ENCODE results near the gene SLC16A10.

- no peak for TF ChIP-seq CTCF (conservative IDR thresholded peaks at IDR 0.05; ENCODE audit: low read depth, low read length)
- TF ChIP-seq SMC3 (IDR thresholded peaks at IDR 0.05; ENCODE audit: low read depth, low read length) = no peak
- TF ChIP-seq POLR2A (IDR thresholded peaks at IDR 0.05; ENCODE audit: low read depth, low read length) = no peak
- TF ChIP-seq USF2 (IDR thresholded peaks at IDR 0.05; ENCODE audit: low read depth, low read length) = no peak
- TF ChIP-seq BHLHE40 (IDR thresholded peaks at IDR 0.05; ENCODE audit: low read depth, low read length) = no peak
- TF ChIP-seq CEBPB (IDR thresholded peaks at IDR 0.05; ENCODE audit: low read depth, low read length) = no peak
- no peak for TF ChIP-seq MAZ (IDR thresholded peaks at IDR 0.05; ENCODE audit: borderline replicate concordance, low read depth, low read length)
Measured at GRCh38 chr6:111148110-111148509, 60.8 kb downstream of the SLC16A10 start.
